CD4-positive, alpha-beta T cell treated with Interleukin-15 for 4 hours (primary cell): Measurements from ENCODE around the gene FBXL13.
"Not testable (repeated sequence)": the region's sequence is repeated elsewhere in the genome, so short reads cannot be mapped to it uniquely, and the experiment has no call there.

ENCODE experiments used
- DNase-seq: peaks from one replicate; pipeline ENCODE4 v3.0.0-alpha.2; 2020; ENCODE audit warnings: low spot score

FBXL13 gene

GRCh38 chr7:103023578-103023977, 51.0 kb downstream of the FBXL13 start:
- not testable (repeated sequence) for DNase-seq

GRCh38 chr7:103021490-103021889, 53.1 kb downstream of the FBXL13 start:
- not testable (repeated sequence) for DNase-seq

- not testable (repeated sequence) for DNase-seq
These were observed 53.7 kb downstream of the FBXL13 start for GRCh38 chr7:103020876-103021275.

GRCh38 chr7:103018295-103018694, 56.3 kb downstream of the FBXL13 start:
- DNase-seq: not testable (repeated sequence)

- no peak for DNase-seq
These were observed 62.9 kb downstream of the FBXL13 start for GRCh38 chr7:103011650-103012049.

GRCh38 chr7:103010211-103010610, 64.4 kb downstream of the FBXL13 start:
- DNase-seq: no peak

GRCh38 chr7:103009466-103010185, 65.0 kb downstream of the FBXL13 start:
- no peak for DNase-seq

- DNase-seq: no peak
These were observed 71.6 kb downstream of the FBXL13 start for GRCh38 chr7:103003004-103003403.

GRCh38 chr7:103001210-103001609, 73.4 kb downstream of the FBXL13 start:
- DNase-seq: no peak

- DNase-seq: no peak
These were observed 77.6 kb downstream of the FBXL13 start for GRCh38 chr7:102996957-102997356.

GRCh38 chr7:102995609-102996008, 79.0 kb downstream of the FBXL13 start:
- DNase-seq: not testable (repeated sequence)

GRCh38 chr7:102994567-102994966, 80.0 kb downstream of the FBXL13 start:
- DNase-seq: no peak

- DNase-seq: no peak
These were observed 80.9 kb downstream of the FBXL13 start for GRCh38 chr7:102993718-102994029.

GRCh38 chr7:102992938-102993717, 81.5 kb downstream of the FBXL13 start:
- no peak for DNase-seq

- no peak for DNase-seq
These were observed 82.1 kb downstream of the FBXL13 start for GRCh38 chr7:102992509-102992937.

GRCh38 chr7:102991540-102992214, 82.9 kb downstream of the FBXL13 start:
- no peak for DNase-seq

- DNase-seq: no peak
These were observed 83.5 kb downstream of the FBXL13 start for GRCh38 chr7:102991077-102991539.

GRCh38 chr7:102990642-102991041, 84.0 kb downstream of the FBXL13 start:
- no peak for DNase-seq

GRCh38 chr7:102988631-102989560, 85.7 kb downstream of the FBXL13 start:
- no peak for DNase-seq

- DNase-seq: no peak
These were observed 86.5 kb downstream of the FBXL13 start for GRCh38 chr7:102988088-102988487.

GRCh38 chr7:102985176-102985783, 89.3 kb downstream of the FBXL13 start:
- DNase-seq: no peak
